ENCODE data around the gene KIF26A. TPM values are rescaled to one million over a fixed set of nuclear protein-coding genes. Genes with fewer than 3 reads are reported as not detected.

Gene KIF26A
- total RNA-seq, 4 donors from 2014 or later: 3.7 to 5.3 (median 4.5) TPM

- intact Hi-C loops (cut with DNase I; ENCODE audit: low total_unique reads): no loop called here
- 75 to 86% methylated on average over 13 of the region's 13 CpGs for WGBS, 2 donors
- no peak for DNase-seq (ENCODE audit: low spot score in 2 of 2)
- no peak overlapping the region for H3K4me3 ChIP-seq (ENCODE audit: low read depth, poor library complexity, severe bottlenecking)
- TF ChIP-seq POLR2A (IDR thresholded peaks at IDR 0.05): no peak
- TF ChIP-seq CTCF (IDR thresholded peaks at IDR 0.05): no peak
Measured at GRCh38 chr14:104211215-104211614, 72.8 kb downstream of the KIF26A start.

GRCh38 chr14:104211741-104212140 lies 73.4 kb downstream of the KIF26A start:
- no peak overlapping the region for H3K4me3 ChIP-seq (ENCODE audit: low read depth, poor library complexity, severe bottlenecking)
- DNase-seq (ENCODE audit: low spot score in 2 of 2): no peak
- intact Hi-C loops (cut with DNase I; ENCODE audit: low total_unique reads): no loop called here
- TF ChIP-seq POLR2A (IDR thresholded peaks at IDR 0.05) (no peak), CTCF (IDR thresholded peaks at IDR 0.05) (no peak)
- WGBS, 2 donors: 92 to 99% methylated on average over 9 of the region's 9 CpGs

GRCh38 chr14:104212206-104213095 lies 74.1 kb downstream of the KIF26A start:
- no peak for TF ChIP-seq POLR2A (IDR thresholded peaks at IDR 0.05)
- TF ChIP-seq CTCF (IDR thresholded peaks at IDR 0.05): no peak
- no peak for DNase-seq (ENCODE audit: low spot score in 2 of 2)
- no peak overlapping the region for H3K4me3 ChIP-seq (ENCODE audit: low read depth, poor library complexity, severe bottlenecking)
- WGBS, 2 donors: 85 to 88% methylated on average over 21 to 27 of the region's 27 CpGs
- intact Hi-C loops (cut with DNase I; ENCODE audit: low total_unique reads): no loop called here

GRCh38 chr14:104213301-104214034 lies 75.1 kb downstream of the KIF26A start:
- no peak overlapping the region for H3K4me3 ChIP-seq (ENCODE audit: low read depth, poor library complexity, severe bottlenecking)
- intact Hi-C loops (cut with DNase I; ENCODE audit: low total_unique reads): no loop called here
- TF ChIP-seq POLR2A (IDR thresholded peaks at IDR 0.05): no peak
- no peak for TF ChIP-seq CTCF (IDR thresholded peaks at IDR 0.05)
- 84 to 87% methylated on average over 24 to 30 of the region's 30 CpGs for whole genome bisulfite sequencing, 2 donors
- no peak for DNase-seq (ENCODE audit: low spot score in 2 of 2)

- intact Hi-C loops (cut with DNase I; ENCODE audit: low total_unique reads): loop anchor here (5.0 kb wide), 1 partner anchor 392 kb away; no protein-coding TSS in a partner anchor
- TF ChIP-seq POLR2A (IDR thresholded peaks at IDR 0.05): no peak
- TF ChIP-seq CTCF (IDR thresholded peaks at IDR 0.05): no peak
- no peak for DNase-seq (ENCODE audit: low spot score in 2 of 2)
Measured at GRCh38 chr14:104214431-104215218, 76.2 kb downstream of the KIF26A start.

More at GRCh38 chr14:104214431-104215218, 76.2 kb downstream of the KIF26A start:
- H3K4me3 ChIP-seq (ENCODE audit: low read depth, poor library complexity, severe bottlenecking): no peak overlapping the region
- WGBS, 2 donors: 54 to 55% methylated on average over 7 of the region's 7 CpGs

All from lower leg skin (tissue), 4 donors.